ENCODE measurements around the gene POLDIP3.
"Not testable (repeated sequence)": the region's sequence is repeated elsewhere in the genome, so short reads cannot be mapped to it uniquely, and the experiment has no call there.

POLDIP3 gene

GRCh38 chr22:42585096-42585495, 29.6 kb downstream of the POLDIP3 start:
- DNase-seq, result no peak

- DNase-seq, result no peak
These were observed 30.2 kb downstream of the POLDIP3 start for GRCh38 chr22:42584364-42584940.

GRCh38 chr22:42582987-42583386, 31.7 kb downstream of the POLDIP3 start:
- no peak for DNase-seq

GRCh38 chr22:42581762-42582716, 32.6 kb downstream of the POLDIP3 start:
- DNase-seq, result peak; percentile 74 to 90 (median 84)

- DNase-seq, result not testable (repeated sequence)
These were observed 33.4 kb downstream of the POLDIP3 start for GRCh38 chr22:42581194-42581761.

- DNase-seq, result not testable (repeated sequence)
These were observed 34.6 kb downstream of the POLDIP3 start for GRCh38 chr22:42580040-42580439.

GRCh38 chr22:42577623-42578240, 37.0 kb downstream of the POLDIP3 start:
- no peak for DNase-seq

GRCh38 chr22:42577141-42577540, 37.5 kb downstream of the POLDIP3 start:
- not testable (repeated sequence) for DNase-seq

- not testable (repeated sequence) for DNase-seq
These were observed 38.6 kb downstream of the POLDIP3 start for GRCh38 chr22:42575996-42576574.

GRCh38 chr22:42574468-42574867, 40.2 kb downstream of the POLDIP3 start:
- DNase-seq, result not testable (repeated sequence)

GRCh38 chr22:42574046-42574445, 40.6 kb downstream of the POLDIP3 start:
- DNase-seq, result not testable (repeated sequence)

GRCh38 chr22:42571068-42571467, 43.6 kb downstream of the POLDIP3 start:
- not testable (repeated sequence) for DNase-seq

- not testable (repeated sequence) for DNase-seq
These were observed 44.1 kb downstream of the POLDIP3 start for GRCh38 chr22:42570580-42570979.

- DNase-seq, result not testable (repeated sequence)
These were observed 46.7 kb downstream of the POLDIP3 start for GRCh38 chr22:42567950-42568349.

GRCh38 chr22:42565956-42566355, 48.7 kb downstream of the POLDIP3 start:
- no peak for DNase-seq

GRCh38 chr22:42564699-42565098, 50.0 kb downstream of the POLDIP3 start:
- DNase-seq, result no peak

- not testable (repeated sequence) for DNase-seq
These were observed 50.7 kb downstream of the POLDIP3 start for GRCh38 chr22:42563943-42564342.

GRCh38 chr22:42562684-42563083, 52.0 kb downstream of the POLDIP3 start:
- DNase-seq, result no peak

GRCh38 chr22:42562279-42562678, 52.4 kb downstream of the POLDIP3 start:
- no peak for DNase-seq

- DNase-seq, result no peak
These were observed 52.8 kb downstream of the POLDIP3 start for GRCh38 chr22:42561856-42562255.

- peak in 2 of 3 donors; percentile 36 to 57 for DNase-seq
These were observed 53.9 kb downstream of the POLDIP3 start for GRCh38 chr22:42560781-42561180.

- no peak for DNase-seq
These were observed 54.3 kb downstream of the POLDIP3 start for GRCh38 chr22:42560381-42560780.

Measured in suppressor macrophage treated with lipopolysaccharide for 1 hour (primary cell).